H9 (cell line): ENCODE measurements around the gene IRF7. TPM values are rescaled to one million over a fixed set of nuclear protein-coding genes. Genes with fewer than 3 reads are reported as not detected.

Source experiments
- DNase-seq: peaks from one replicate; pipeline ENCODE4 v3.0.0-alpha.2; 2017
- H2AFZ ChIP-seq: one replicate; pipeline ENCODE4 v1.6.1; 2013; ENCODE audit warnings: mild to moderate bottlenecking, low read length, control low read depth, moderate library complexity
- H2AK5ac ChIP-seq: 2 replicates; pipeline ENCODE4 v1.6.1; 2013; ENCODE audit warnings: low read length, control low read depth, mixed read lengths; ENCODE audit not compliant: insufficient read length
- H2BK120ac ChIP-seq: one replicate; pipeline ENCODE4 v1.6.1; 2013; ENCODE audit warnings: low read depth, mild to moderate bottlenecking, low read length, control low read depth, inconsistent platforms; ENCODE audit not compliant: poor library complexity, severe bottlenecking
- H2BK12ac ChIP-seq: 2 replicates; pipeline ENCODE4 v1.6.1; 2013; ENCODE audit warnings: low read length, control low read depth, mixed read lengths, low read depth; ENCODE audit not compliant: insufficient read length
- H2BK15ac ChIP-seq: 2 replicates; pipeline ENCODE4 v1.6.1; 2013; ENCODE audit warnings: low read depth, low read length, control low read depth
- H2BK20ac ChIP-seq: one replicate; pipeline ENCODE4 v1.6.1; 2013; ENCODE audit warnings: low read depth, mild to moderate bottlenecking, low read length, control low read depth, inconsistent platforms; ENCODE audit not compliant: poor library complexity, severe bottlenecking
- H2BK5ac ChIP-seq: 2 replicates; pipeline ENCODE4 v1.6.1; 2013; ENCODE audit warnings: low read length, control low read depth, mixed read lengths; ENCODE audit not compliant: insufficient read length
- H3K14ac ChIP-seq: 2 replicates; pipeline ENCODE4 v1.6.1; 2013; ENCODE audit warnings: low read length, control low read depth; ENCODE audit not compliant: insufficient read depth
- H3K18ac ChIP-seq: 2 replicates; pipeline ENCODE4 v1.6.1; 2013; ENCODE audit warnings: low read depth, mild to moderate bottlenecking, mixed read lengths, low read length, control low read depth; ENCODE audit not compliant: insufficient read length
- H3K23ac ChIP-seq: 2 replicates; pipeline ENCODE4 v1.6.1; 2013; ENCODE audit warnings: low read length, control low read depth, mixed read lengths, low read depth; ENCODE audit not compliant: insufficient read length
- H3K23me2 ChIP-seq: 2 replicates; pipeline ENCODE4 v1.6.1; 2013; ENCODE audit warnings: low read depth, mild to moderate bottlenecking, mixed read lengths, low read length, control low read depth; ENCODE audit not compliant: insufficient read length, poor library complexity, severe bottlenecking
- H3K27ac ChIP-seq: 2 replicates; pipeline ENCODE4 v1.5.1; 2013; ENCODE audit warnings: low read length, control low read depth, mixed read lengths, low read depth; ENCODE audit not compliant: insufficient read length
- H3K27me3 ChIP-seq: 2 replicates; pipeline ENCODE4 v1.6.1; 2013; ENCODE audit warnings: low read length, control low read depth, inconsistent platforms; ENCODE audit not compliant: insufficient read depth
- H3K4ac ChIP-seq: 2 replicates; pipeline ENCODE4 v1.6.1; 2013; ENCODE audit warnings: low read depth, mild to moderate bottlenecking, control low read depth, inconsistent platforms, low read length, moderate library complexity
- H3K4me1 ChIP-seq: 2 replicates; pipeline ENCODE4 v1.6.1; 2013; ENCODE audit warnings: low read length, control low read depth, inconsistent platforms; ENCODE audit not compliant: insufficient read depth
- H3K4me2 ChIP-seq: 2 replicates; pipeline ENCODE4 v1.6.1; 2013; ENCODE audit warnings: low read length, control low read depth, mixed read lengths; ENCODE audit not compliant: insufficient read length, insufficient read depth
- H3K56ac ChIP-seq: 2 replicates; pipeline ENCODE4 v1.6.1; 2013; ENCODE audit warnings: low read depth, mild to moderate bottlenecking, mixed read lengths, low read length, control low read depth; ENCODE audit not compliant: insufficient read length
- H3K79me1 ChIP-seq: 2 replicates; pipeline ENCODE4 v1.6.1; 2013; ENCODE audit warnings: low read depth, mild to moderate bottlenecking, moderate library complexity, low read length, control low read depth, inconsistent platforms; ENCODE audit not compliant: insufficient read depth, poor library complexity, severe bottlenecking
- H3K79me2 ChIP-seq: 2 replicates; pipeline ENCODE4 v1.6.1; 2013; ENCODE audit warnings: low read length, control low read depth, inconsistent platforms; ENCODE audit not compliant: insufficient read depth
- H3K9ac ChIP-seq: 2 replicates; pipeline ENCODE4 v1.6.1; 2013; ENCODE audit warnings: low read length, control low read depth, mixed read lengths; ENCODE audit not compliant: insufficient read length; ENCODE audit errors: extremely low read depth
- H3K9me3 ChIP-seq: one replicate; pipeline ENCODE4 v1.6.1; 2013; ENCODE audit warnings: low read depth, low read length, inconsistent platforms; ENCODE audit not compliant: control insufficient read depth
- H3T11ph ChIP-seq: one replicate; pipeline ENCODE4 v1.6.1; 2013; ENCODE audit warnings: mild to moderate bottlenecking, low read length, control low read depth, inconsistent platforms
- H4K20me1 ChIP-seq: one replicate; pipeline ENCODE4 v1.6.1; 2013; ENCODE audit not compliant: control insufficient read depth, insufficient read length, insufficient read depth
- H4K5ac ChIP-seq: 2 replicates; pipeline ENCODE4 v1.6.1; 2013; ENCODE audit warnings: low read depth, mild to moderate bottlenecking, mixed read lengths, low read length, control low read depth; ENCODE audit not compliant: insufficient read length
- H4K8ac ChIP-seq: replicated peaks from 2 replicates; pipeline ENCODE4 v1.6.1; 2013; ENCODE audit warnings: low read length, control low read depth, mixed read lengths, low read depth; ENCODE audit not compliant: insufficient read length
- H4K91ac ChIP-seq: 2 replicates; pipeline ENCODE4 v1.6.1; 2013; ENCODE audit warnings: low read depth, mild to moderate bottlenecking, moderate library complexity, mixed read lengths, low read length, control low read depth; ENCODE audit not compliant: insufficient read length
- H3K27ac Mint-ChIP-seq, 3 experiments: 2 replicates in 2 of 3; 3 replicates in 1 of 3; pipeline ENCODE4 v1.8.0; 2020 to 2021; ENCODE audit warnings: mixed read lengths in 3 of 3, mild to moderate bottlenecking in 1 of 3, moderate library complexity in 1 of 3
- H3K27me3 Mint-ChIP-seq: 2 replicates; pipeline ENCODE4 v1.8.0; 2021; ENCODE audit warnings: low read depth, mild to moderate bottlenecking, moderate library complexity, mixed read lengths
- H3K36me3 Mint-ChIP-seq, 3 experiments: 2 replicates in 2 of 3; 3 replicates in 1 of 3; pipeline ENCODE4 v1.8.0; 2020 to 2021; ENCODE audit warnings: low read depth in 3 of 3, mixed read lengths in 3 of 3; ENCODE audit not compliant: insufficient read depth in 1 of 3
- H3K4me1 Mint-ChIP-seq, 2 experiments: 2 replicates each; pipeline ENCODE4 v1.8.0; 2020; ENCODE audit warnings: mixed read lengths in 2 of 2
- H3K4me3 Mint-ChIP-seq, 2 experiments: 2 replicates in 1 of 2; 3 replicates in 1 of 2; pipeline ENCODE4 v1.8.0; 2020 to 2021; ENCODE audit warnings: mild to moderate bottlenecking in 2 of 2, mixed read lengths in 2 of 2, moderate library complexity in 1 of 2
- H3K9me3 Mint-ChIP-seq, 2 experiments: 2 replicates in 1 of 2; 3 replicates in 1 of 2; pipeline ENCODE4 v1.8.0; 2020; ENCODE audit warnings: mild to moderate bottlenecking in 2 of 2, mixed read lengths in 2 of 2, moderate library complexity in 1 of 2
- WGBS: extraction: QIAGEN DNeasy Blood & Tissue Kit; methylation state at CpG from one replicate; pipeline ENCODE4 v1.1.7; 2013; ENCODE audit warnings: missing lambda C conversion rate, low lambda C conversion rate, mixed read lengths; ENCODE audit not compliant: insufficient read length; ENCODE audit errors: extremely low coverage; 5-methylcytosine and 5-hydroxymethylcytosine counted together
- total RNA-seq: library from RNA; stranded (reverse); gene quantifications from 2 replicates; pipeline ENCODE4 v1.2.1, GENCODE V29; 2021
- TF ChIP-seq, protein P1 (sequence below): fragments of 200-600 bp; sonication (generic); conservative IDR thresholded peaks from 3 replicates; pipeline ENCODE4 v1.8.0; 2021; ENCODE audit warnings: antibody characterized with exemption, mild to moderate bottlenecking

The IRF7 gene
- total RNA-seq, 1 experiment from 2014 or later, result 9.8 TPM

GRCh38 chr11:607971-608659 lies 7.6 kb downstream of the IRF7 start:
- Histone ChIP-seq H3K14ac (no peak overlapping the region), H2BK15ac (no peak overlapping the region), H4K20me1 (peaks cover 3% of the 10 kb centered on the region), H3K4me1 (no peaks in the 10 kb centered on the region), H3K23me2 (no peaks in the 10 kb centered on the region), H3K9me3 (no peaks in the 10 kb centered on the region), H3K79me2 (no peaks in the 10 kb centered on the region), H4K91ac (no peak overlapping the region), H2BK12ac (no peak overlapping the region), H3K18ac (no peak overlapping the region), H2BK120ac (no peak overlapping the region), H2BK5ac (no peak overlapping the region), H3K56ac (no peak overlapping the region), H2AFZ (no peak overlapping the region), H4K8ac (no peak overlapping the region), H2BK20ac (no peak overlapping the region), H3K4ac (no peak overlapping the region), H3T11ph (no peak overlapping the region), H3K27me3 (no peaks in the 10 kb centered on the region), H4K5ac (no peak overlapping the region), H2AK5ac (no peak overlapping the region), H3K4me2 (no peak overlapping the region), H3K23ac (no peak overlapping the region), H3K9ac (no peak overlapping the region), H3K27ac (no peak overlapping the region), H3K79me1 (no peaks in the 10 kb centered on the region)
- Mint-ChIP-seq H3K4me3 (no peak overlapping the region), H3K36me3 (peaks cover 28 to 77% (median 70%) of the 10 kb centered on the region in 3 experiments), H3K9me3 (no peaks in the 10 kb centered on the region), H3K27me3 (no peaks in the 10 kb centered on the region), H3K4me1 (peaks cover 3 to 4% of the 10 kb centered on the region in 2 experiments; a peak in 1 of 4 replicates), H3K27ac (peak overlapping the region in 2 of 3 experiments; percentile 39 to 84; a peak in 4 of 7 replicates)
- DNase-seq, result no peak
- no CpG with 5 or more reads among the region's 45 CpGs for WGBS
- TF ChIP-seq, protein P1, sequence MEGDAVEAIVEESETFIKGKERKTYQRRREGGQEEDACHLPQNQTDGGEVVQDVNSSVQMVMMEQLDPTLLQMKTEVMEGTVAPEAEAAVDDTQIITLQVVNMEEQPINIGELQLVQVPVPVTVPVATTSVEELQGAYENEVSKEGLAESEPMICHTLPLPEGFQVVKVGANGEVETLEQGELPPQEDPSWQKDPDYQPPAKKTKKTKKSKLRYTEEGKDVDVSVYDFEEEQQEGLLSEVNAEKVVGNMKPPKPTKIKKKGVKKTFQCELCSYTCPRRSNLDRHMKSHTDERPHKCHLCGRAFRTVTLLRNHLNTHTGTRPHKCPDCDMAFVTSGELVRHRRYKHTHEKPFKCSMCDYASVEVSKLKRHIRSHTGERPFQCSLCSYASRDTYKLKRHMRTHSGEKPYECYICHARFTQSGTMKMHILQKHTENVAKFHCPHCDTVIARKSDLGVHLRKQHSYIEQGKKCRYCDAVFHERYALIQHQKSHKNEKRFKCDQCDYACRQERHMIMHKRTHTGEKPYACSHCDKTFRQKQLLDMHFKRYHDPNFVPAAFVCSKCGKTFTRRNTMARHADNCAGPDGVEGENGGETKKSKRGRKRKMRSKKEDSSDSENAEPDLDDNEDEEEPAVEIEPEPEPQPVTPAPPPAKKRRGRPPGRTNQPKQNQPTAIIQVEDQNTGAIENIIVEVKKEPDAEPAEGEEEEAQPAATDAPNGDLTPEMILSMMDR, result no peak
